GM21526 (cell line): ENCODE data around the gene RPL32.
"Not testable (repeated sequence)": the region's sequence is repeated elsewhere in the genome, so short reads cannot be mapped to it uniquely, and the experiment has no call there.

Experiments used
- ATAC-seq: cut with Tn5 transposase; IDR thresholded peaks from one replicate; pipeline ENCODE4 v1.9.1; 2021; ENCODE audit warnings: moderate library complexity; ENCODE audit not compliant: unreplicated experiment, low FRiP score

Gene RPL32

DNA sequence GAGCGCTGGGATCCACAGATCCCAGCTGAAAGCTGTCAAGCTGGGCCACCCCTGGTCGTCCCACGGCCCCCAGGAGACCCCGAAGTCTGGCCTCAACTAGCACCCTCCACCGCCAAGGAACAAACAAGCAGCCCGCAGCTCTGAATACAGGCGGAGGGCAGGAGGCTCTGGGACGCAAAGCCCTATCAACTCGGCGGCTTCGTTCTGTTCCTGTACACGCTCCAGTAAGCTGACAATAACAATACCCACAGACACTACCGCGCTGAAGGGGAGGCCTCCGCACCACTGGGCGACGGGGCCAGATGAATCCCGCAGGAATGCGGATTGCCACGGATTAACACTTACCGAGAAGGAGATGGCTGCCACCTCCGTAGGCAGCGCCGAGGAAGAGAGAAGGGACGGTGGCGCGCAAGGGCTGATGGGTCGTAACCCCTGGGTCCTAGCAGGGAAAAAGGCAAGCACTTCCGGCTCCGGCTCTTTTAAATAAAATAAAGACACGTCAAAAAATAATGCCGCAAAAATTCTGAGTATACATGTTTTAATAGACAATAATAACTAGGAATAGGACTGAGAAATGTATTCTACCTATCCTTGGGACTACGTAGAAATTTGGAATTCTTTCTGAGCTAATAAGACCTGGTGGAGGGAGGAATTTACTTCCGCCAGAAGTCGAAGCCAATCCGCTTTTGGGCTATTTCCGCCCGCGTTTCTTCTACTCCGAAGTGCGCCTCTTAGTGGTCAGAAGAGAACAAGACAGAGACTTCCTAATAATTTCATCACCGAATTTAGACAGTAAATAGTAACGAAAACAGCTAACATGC is at the start of gene RPL32:
TSS of gene RPL32 (minus strand) at position 417 of the 821 bp plus-strand sequence. CDS start 1,328 bp downstream, outside the sequence.
- peak; percentile 83 for ATAC-seq

DNA sequence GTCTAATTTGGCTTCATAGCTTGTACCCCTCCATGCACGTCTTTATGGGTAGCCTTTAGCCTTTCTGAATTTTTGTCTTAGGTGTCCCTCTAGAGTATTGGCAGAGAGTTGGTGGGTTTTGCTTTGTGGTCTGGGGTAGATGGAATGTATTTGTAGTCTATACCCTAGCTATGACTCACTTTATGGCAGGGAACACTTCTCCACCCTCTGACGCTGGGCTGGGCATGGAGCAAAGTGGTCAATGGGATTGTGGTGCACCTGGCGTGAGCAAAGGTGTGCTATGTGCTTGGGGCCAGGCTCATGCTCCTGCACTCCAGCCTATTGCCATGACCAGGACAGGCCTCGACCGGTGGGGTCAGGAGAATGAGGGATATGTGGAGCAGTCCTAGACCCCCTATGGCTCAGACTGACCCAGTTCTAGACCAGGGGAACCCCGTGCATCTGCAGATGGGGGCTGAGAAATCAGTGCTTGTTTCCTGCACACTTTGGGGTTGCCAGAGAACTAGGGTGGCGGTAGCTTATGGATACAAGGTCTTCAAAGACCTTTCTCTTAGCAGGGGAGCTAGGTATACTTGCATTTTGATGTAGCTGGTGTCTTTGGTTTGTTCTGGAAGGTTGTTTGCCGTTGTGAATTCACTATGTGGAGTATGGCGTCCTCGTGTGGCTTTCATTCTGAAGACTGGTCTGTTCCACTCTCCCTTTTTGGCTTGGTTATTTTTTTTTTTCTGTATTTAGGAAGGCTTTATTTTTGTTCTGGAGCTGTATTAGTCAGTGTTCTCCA is 49.4 kb upstream of the RPL32 start:
- no peak for ATAC-seq

DNA sequence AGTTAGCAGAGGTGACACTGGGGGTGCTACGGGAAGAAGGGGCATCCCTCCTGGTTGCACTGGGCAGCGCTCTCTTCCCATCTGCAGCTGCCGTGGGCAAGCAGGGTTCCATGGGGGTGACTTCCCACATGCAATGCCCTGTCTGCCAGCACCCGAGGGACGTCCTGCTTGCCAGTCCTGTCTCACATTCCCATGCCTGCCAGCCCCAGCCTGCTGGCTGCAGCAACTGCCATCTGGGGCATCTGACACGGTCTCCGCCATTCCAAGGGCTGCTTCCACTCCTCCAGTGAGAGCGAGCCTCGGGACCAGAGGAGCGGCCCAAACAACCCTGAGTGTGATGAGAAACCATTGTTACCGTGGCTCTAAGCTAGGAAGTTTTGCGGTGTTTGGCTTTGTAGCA is 45.4 kb upstream of the RPL32 start:
- no peak for ATAC-seq

DNA sequence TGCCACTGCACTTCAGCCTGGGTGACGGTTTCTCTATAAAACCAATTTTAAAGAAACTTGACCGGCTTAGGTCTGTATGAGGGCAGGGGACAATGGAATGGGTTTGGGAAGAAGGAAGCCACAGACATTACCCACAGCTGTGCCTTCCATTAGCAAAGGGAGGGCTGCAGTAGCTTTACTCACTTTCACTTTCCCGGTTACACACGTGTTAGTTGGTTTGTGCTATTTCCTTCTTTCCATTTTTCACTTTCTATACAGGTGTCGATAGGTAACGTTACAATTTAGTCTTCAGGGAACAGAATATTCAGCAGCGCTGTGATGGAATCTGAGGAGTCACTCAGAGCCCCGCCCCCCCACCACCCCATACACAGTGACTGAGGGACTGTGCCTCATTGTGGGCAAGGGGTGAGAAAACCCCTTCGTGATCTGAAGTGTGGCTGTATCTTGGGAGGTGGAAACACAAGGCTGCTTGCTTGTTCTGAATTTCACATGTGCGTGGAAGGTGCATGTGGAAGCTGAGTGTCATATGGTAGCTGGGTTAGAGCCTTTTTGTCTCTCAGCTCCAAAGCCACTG is 44.8 kb upstream of the RPL32 start:
- ATAC-seq = no peak

DNA sequence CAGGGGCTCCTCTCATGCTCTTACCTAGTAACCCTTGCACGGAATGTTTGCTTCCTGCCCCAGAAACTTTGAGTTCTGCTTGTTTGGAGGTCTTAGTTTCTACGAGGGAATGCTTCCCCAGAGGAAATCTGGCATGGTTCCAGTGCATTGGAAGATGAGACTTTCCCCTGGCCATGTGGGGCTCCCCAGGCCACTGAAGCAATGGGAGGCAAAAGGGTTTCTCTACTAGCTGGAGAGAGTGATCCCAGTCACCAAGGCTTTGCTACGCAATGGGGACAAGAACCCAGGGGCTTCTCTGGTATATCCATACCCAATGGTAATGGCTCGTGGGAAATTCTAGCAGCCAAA is 44.2 kb upstream of the RPL32 start:
- ATAC-seq = no peak

DNA sequence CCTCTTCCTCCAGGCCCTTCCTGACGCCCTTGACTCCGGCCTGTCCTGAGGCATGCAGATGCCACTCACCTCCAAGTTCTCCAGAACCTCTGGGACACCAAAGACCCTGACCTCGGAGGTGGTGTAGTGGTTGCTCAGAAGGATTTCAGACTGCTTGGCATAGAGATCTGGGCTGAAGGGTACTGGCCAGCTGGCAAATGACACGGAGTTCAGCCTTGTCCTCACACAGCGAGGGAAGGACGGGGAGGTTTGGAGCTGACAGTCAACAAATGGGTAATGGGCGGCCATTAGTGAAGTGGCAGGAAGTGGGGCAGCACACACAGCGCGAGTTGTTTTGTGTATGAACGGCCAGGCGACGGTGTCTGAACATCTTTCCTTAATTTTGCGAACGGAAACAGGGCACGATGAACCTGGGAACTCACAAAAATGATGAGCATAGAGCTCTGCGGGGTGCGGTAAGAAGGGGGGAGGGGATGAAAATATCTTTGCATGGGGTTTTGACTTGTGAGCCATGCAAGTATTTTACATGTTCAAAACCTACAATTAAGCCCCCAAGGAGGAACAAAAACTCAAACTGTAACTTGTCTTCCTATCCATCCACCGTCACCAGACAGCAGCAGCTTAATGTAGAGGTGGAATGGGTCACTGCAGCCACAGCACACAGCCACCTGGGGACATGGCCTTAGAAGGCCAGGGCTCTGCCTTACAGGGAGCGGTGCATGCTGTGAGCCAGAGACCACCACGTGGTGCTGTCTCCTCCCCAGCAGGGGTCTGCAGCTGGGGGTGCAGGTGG is 43.6 kb upstream of the RPL32 start:
- no peak for ATAC-seq

DNA sequence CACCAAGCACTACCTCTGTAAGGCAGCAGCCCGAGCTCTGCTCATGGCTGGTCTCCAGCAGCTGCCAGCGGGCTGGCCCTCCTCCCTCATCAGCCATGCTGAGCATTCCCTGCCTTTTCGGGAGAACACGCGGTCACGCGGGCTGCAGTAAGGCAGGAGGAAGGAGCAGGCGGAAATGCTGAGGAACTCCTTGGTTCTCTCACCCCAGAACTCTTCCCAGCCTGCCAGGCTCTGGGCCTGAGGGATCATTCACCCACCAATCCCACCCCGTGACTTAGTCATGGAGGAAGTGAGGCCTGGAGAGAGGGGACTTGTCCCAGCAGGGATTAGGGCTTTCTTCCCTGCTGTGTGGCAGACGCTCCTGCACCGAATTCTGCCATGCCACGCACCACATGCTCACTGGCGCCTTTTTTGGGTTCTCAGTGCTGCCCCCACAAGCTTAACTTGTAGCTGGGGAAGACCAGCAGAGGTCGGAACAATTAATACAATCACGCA is 42.9 kb upstream of the RPL32 start:
- no peak for ATAC-seq

DNA sequence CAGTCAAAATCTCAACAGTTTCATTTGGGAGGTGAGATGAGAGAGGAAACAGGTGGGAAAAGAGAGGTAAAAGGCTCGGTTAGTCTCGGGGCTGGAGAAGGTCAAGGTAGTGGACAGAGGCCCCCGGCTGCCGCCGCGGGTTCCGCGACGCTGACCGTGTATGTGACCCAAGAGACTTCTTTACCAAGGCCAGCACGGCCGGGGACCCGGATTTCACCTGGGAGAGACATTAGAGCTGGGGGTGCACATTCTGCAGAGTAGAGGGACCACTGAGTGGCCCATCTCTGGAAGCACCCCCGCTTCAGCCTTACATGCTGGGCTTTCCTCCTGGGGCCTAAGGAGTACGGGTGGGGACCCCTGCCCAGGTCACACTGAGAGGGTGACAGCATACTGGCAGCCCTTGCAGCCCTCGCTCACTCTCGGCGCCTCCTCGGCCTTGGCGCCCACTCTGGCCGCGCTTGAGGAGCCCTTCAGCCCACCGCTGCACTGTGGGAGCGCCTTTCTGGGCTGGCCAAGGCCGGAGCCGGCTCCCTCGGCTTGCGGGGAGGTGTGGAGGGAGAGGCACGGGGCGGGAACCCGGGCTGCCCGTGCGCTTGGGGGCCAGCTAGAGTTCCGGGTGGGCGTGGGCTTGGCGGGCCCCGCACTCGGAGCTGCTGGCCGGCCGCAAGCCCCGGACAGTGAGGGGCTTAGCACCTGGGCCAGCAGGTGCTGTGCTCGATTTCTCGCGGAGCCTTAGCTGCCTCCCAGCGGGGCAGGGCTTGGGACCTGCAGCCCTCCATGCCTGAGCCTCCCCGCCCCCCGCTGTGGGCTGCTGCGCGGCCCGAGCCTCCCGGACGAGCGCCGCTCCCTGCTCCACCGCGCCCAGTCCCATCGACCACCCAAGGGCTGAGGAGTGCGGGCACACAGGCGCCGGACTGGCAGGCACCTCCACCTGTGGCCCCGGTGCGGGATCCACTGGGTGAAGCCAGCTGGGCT is 41.3 kb upstream of the RPL32 start:
- no peak for ATAC-seq

DNA sequence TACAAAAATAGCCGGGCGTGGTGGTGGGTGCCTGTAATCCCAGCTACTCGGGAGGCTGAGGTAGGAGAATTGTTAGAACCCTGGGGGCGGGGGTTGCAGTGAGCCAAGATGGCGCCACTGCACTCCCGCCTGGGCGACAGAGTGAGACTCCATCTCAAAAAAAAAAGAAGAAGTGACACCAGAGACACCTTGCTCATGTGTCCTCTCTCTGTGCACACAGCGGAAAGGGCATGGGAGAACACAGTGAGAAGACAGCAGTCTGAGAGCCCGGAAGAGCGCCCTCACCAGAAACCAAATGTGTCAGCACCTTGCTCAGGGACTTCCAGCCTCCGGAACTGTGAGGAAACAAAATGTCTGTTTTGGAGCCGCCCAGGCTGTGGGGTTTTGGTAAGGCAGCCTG is 40.5 kb upstream of the RPL32 start:
- peak; percentile 74 for ATAC-seq

DNA sequence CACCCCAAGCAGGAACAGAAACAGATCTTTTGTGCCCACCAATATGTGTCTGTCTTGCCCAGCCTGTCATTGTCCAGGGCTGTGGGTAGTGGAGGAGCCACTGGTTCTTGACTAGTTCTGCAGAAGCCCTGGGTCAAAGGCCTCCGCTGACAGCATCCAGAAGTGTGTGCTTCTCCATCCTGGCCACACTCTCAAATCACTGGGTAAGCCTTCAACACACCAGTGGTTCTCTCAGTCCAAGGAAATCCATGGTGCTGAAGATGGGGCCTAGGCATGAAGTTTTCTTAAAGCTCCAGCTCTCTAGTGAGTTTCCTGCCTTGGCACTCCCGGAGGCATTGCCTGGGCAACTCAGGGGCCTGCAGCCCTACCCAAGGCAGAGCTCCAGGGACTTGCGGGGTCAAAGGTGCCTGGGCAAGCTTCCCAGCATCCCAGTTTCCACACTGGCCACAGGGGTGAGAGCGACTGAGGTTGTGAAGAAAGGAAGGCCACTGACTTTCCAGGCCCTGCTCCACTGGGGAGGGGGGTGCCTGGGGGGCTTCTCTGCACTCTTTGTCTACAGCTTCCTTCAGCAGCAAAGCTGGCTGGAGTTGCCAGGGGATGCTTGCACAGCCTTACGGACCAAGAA is 37.9 kb upstream of the RPL32 start:
- no peak for ATAC-seq

DNA sequence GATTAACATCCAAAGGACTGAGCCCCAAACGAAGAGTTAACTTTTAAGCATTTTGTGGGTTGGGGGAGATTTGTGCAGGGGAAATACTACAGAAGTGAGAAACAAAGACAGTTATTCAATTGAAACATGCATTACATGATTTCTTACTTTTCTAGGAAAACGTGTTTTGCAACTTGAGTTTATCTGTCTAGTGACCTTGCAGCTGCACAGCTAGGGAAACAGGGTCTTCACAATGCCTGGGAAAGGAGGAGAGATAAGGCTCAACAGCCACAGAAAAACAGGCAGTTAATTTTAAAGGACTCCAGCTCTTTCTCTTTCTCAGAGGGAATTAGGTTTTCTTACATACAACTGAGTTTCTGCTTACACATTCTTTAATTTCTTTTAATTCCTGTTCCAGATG is 37.4 kb upstream of the RPL32 start:
- ATAC-seq = not testable (repeated sequence)

DNA sequence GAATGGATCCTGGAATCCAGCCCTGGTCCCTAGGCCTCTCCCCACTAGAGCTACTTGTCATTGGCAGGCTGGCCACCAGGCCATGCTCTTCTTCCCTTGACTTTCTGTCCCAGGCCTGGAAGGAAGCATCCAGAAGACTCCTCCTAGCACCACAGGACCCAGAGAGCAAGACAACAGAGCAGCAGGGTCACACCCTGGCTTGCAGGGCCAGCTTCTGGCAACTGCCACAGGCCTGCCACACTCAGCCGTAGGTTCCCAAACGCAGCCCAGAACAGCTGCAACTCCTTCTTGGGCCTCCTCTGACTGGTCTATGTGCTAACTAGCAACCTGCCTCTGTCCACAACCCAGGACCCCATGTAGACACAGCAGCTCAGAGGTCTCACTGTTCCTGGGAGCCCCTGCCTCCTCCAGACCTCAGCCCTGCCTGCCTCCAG is 36.8 kb upstream of the RPL32 start:
- ATAC-seq = no peak

DNA sequence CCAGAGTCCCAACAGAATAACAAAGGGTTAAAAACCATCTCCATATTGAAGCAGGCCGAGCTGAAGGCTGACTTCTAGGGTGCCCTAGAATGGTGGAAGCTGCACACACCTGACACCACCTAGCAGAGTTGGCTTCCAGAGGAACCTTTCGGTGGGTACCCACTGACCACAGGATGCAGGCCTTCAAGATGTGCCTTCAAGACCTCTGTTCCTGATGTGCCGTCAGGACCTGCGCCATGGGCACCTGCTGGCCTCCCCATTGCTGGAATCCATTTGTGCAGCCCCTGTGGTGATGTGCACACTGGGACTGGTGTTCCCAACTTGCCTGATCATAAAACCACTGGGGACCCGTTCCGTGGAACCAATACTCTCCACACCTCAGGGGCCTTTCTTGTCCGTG is 35.7 kb upstream of the RPL32 start:
- no peak for ATAC-seq

DNA sequence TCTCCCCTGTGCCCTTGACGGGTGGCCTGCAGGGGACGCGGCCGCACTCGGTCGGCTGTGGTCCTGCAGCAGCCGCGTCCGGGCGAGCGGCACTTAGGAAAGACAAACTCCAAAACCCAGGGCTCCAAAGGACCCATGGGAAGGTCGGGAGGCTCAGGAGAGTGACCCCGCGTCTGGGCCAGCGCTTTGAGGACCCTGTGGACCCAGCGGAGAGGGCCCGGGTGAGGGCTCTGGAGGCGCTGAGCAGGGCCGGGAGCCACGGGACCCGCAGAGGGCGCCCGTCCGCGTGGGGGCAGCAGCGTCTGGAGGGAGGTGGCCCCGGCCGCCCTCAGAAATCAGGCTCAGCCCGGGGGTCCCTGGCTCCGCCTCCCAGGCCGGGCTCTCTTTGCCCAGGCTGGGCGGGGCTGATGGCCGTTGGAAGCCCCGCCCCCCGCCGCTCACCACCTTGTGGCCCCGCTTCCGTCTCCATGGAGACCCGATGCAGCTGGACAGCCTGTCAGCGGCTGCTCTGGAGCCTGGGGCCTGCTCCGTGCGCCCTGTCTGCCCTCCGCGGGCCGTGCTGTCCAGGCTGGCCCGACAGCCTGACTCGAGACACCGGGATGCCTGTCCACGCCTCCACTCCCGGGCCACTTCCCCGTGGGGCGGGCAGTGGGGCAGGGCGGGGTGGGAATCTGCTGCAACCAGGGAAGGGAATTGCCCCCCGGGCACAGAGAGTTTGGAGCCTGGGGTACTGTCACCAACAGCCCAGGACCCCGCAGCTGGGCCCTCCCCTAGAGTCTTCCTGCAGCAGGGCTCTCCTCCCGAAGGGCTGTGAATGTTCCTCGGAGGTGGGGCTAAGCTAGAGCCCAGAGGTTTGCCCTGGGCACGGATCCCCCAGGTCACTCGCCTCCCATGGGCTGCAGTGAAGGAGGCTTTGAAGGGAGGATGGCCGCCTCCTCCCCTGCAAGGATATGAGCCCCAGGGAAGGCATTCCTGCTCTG is 34.8 kb upstream of the RPL32 start:
- no peak for ATAC-seq

DNA sequence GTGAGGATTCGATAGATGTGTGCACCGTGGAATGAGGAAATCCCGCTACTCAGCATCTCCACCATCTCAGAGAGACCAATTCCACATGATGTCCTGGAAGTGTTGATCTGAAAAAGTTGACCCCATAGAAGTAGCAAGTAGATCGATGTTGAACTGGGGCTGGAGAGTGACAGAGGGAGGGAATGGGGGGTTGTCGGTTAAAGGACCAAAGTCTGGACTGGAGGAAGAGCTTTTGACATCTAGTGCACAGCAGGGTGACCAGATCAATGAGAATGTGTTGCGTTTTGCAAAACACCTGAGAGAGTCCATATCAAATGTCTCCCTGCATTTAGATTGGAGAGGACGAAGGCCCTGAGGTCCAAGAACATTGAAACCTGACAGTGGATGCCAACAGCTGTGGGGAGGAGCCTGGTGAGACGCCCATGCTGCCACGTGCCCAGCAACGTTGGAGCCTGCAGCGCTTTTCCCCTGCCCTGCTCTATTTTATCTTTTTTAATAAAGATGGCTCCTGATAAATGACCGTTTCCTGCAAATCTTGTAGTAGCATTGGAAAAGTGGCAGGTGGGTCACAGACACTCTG is 30.1 kb upstream of the RPL32 start:
- no peak for ATAC-seq

DNA sequence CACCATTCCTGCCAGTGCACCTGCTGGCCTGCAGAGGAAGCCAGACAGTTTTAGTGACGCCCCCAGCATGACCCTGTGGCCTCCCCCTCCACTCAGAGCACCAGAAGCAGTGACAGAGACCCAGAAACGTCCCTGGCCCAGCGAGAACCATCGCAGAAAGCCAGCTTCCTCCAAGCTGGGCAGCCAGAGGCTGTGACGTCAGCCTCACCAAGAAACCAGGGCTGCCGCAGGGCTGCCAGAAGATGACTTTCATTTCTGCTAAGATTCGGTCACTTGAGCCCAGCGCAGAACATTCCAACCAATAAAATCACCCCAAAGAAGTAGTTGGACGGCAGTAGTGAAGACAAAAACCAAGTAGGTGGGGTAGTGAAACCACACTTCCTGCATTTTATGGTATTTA is 29.6 kb upstream of the RPL32 start:
- no peak for ATAC-seq

DNA sequence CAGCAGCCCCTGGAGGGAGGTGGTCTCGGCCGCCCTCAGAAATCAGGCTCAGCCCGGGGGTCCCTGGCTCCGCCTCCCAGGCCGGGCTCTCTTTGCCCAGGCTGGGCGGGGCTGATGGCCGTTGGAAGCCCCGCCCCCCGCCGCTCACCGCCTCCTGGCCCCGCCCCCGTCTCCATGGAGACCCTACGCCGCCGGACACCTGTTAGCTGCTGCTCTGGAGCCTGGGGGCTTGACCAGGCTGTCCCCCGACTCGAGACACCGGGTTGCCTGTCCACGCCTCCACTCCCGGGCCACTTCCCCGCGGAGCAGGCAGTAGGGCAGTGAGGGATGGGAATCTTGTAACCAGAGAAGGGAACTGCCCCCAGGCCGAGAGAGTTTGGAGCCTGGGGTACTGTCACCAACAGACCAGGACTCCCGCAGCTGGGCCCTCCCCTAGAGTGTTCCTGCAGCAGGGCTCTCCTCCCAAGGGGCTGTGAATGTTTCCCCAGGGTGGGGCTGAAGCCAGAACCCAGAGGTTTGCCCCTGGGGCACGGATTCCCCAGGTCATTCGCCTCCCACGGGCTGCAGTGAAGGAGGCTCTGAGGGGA is 27.8 kb upstream of the RPL32 start:
- no peak for ATAC-seq
